IPS DF 4.7 (cell line): ENCODE measurements around the gene GPC1.

Experiments used
- DNase-seq: peaks from one replicate; pipeline ENCODE4 v3.0.0-alpha.2; 2013; ENCODE audit warnings: low spot score; ENCODE audit errors: extremely low read depth

Gene GPC1

GRCh38 chr2:240494942-240495341, 59.5 kb downstream of the GPC1 start:
- DNase-seq, result peak; percentile 5

GRCh38 chr2:240497082-240497481, 61.6 kb downstream of the GPC1 start:
- DNase-seq, result peak; percentile 64

GRCh38 chr2:240498171-240498957, 62.9 kb downstream of the GPC1 start:
- DNase-seq, result no peak

GRCh38 chr2:240498958-240499260, 63.4 kb downstream of the GPC1 start:
- DNase-seq, result no peak

GRCh38 chr2:240499309-240500301, 64.1 kb downstream of the GPC1 start:
- no peak for DNase-seq

GRCh38 chr2:240500561-240501423, 65.3 kb downstream of the GPC1 start:
- DNase-seq, result no peak

- no peak for DNase-seq
These were observed 66.1 kb downstream of the GPC1 start for GRCh38 chr2:240501531-240501991.

- DNase-seq, result no peak
These were observed 66.6 kb downstream of the GPC1 start for GRCh38 chr2:240502059-240502429.

- DNase-seq, result no peak
These were observed 67.1 kb downstream of the GPC1 start for GRCh38 chr2:240502430-240503121.

- no peak for DNase-seq
These were observed 67.9 kb downstream of the GPC1 start for GRCh38 chr2:240503375-240503774.

- no peak for DNase-seq
These were observed 68.4 kb downstream of the GPC1 start for GRCh38 chr2:240503848-240504247.

GRCh38 chr2:240505910-240506309, 70.4 kb downstream of the GPC1 start:
- no peak for DNase-seq

GRCh38 chr2:240506406-240507059, 71.1 kb downstream of the GPC1 start:
- DNase-seq, result no peak

GRCh38 chr2:240507060-240507777, 71.8 kb downstream of the GPC1 start:
- DNase-seq, result no peak

- DNase-seq, result no peak
These were observed 72.4 kb downstream of the GPC1 start for GRCh38 chr2:240507778-240508251.

GRCh38 chr2:240508832-240509545, 73.5 kb downstream of the GPC1 start:
- no peak for DNase-seq

- DNase-seq, result no peak
These were observed 74.4 kb downstream of the GPC1 start for GRCh38 chr2:240509667-240510512.
